GM12878 (cell line): ENCODE results near the gene GNPTG.

Source experiments
- E4F1 ChIP-seq: fragments of 450-650 bp; IDR thresholded peaks from 2 replicates; pipeline ENCODE4 v1.6.1; 2018; ENCODE audit warnings: borderline replicate concordance, mild to moderate bottlenecking; ENCODE audit not compliant: partially characterized antibody
- EZH2 ChIP-seq: IDR thresholded peaks from 2 replicates; pipeline ENCODE4 v1.6.1; 2012; ENCODE audit warnings: low read depth, mild to moderate bottlenecking, control low read depth, inconsistent platforms, low read length, borderline replicate concordance; ENCODE audit not compliant: control insufficient read depth
- FOS ChIP-seq: IDR thresholded peaks from 3 replicates; pipeline ENCODE4 v1.6.1; 2011; ENCODE audit warnings: borderline replicate concordance; ENCODE audit not compliant: insufficient read length; ENCODE audit errors: extremely low read depth
- HDGF ChIP-seq: fragments of 450-650 bp; IDR thresholded peaks from 2 replicates; pipeline ENCODE4 v1.6.1; 2016; ENCODE audit warnings: antibody characterized with exemption
- MEF2A ChIP-seq: IDR thresholded peaks from 2 replicates; pipeline ENCODE4 v1.6.1; 2011; ENCODE audit warnings: low read depth, mild to moderate bottlenecking, low read length, moderate library complexity; ENCODE audit not compliant: insufficient read depth
- MYC ChIP-seq: IDR thresholded peaks from 2 replicates; pipeline ENCODE4 v1.6.1; 2011; ENCODE audit warnings: mild to moderate bottlenecking, low read length, moderate library complexity, inconsistent platforms; ENCODE audit not compliant: insufficient read depth, insufficient replicate concordance, insufficient read length, severe bottlenecking
- NFYB ChIP-seq: IDR thresholded peaks from 2 replicates; pipeline ENCODE4 v1.6.1; 2011; ENCODE audit warnings: low read depth, mild to moderate bottlenecking, low read length, improper control_type of control experiment, moderate library complexity; ENCODE audit not compliant: insufficient read depth
- PAX8 ChIP-seq: fragments of 450-650 bp; IDR thresholded peaks from 2 replicates; pipeline ENCODE4 v1.6.1; 2017; ENCODE audit warnings: mild to moderate bottlenecking, moderate library complexity
- RAD21 ChIP-seq: IDR thresholded peaks from 2 replicates; pipeline ENCODE4 v1.6.1; 2011; ENCODE audit warnings: mild to moderate bottlenecking, low read depth, low read length, moderate library complexity; ENCODE audit not compliant: insufficient read depth
- SIN3A ChIP-seq: IDR thresholded peaks from 2 replicates; pipeline ENCODE4 v1.6.1; 2012; ENCODE audit warnings: low read depth, low read length, improper control_type of control experiment
- ZBED1 ChIP-seq: IDR thresholded peaks from 2 replicates; pipeline ENCODE4 v1.6.1; 2016; ENCODE audit warnings: borderline replicate concordance
- TF ChIP-seq, protein P1 (sequence below): fragments of 450-650 bp; IDR thresholded peaks from 2 replicates; pipeline ENCODE4 v1.6.1; 2017; ENCODE audit warnings: mild to moderate bottlenecking

GRCh38 chr16:1315081-1316032 lies 36.4 kb upstream of the GNPTG start:
- TF ChIP-seq MYC, result no peak
- TF ChIP-seq EZH2, result no peak
- no peak for TF ChIP-seq ZBED1
- no peak for TF ChIP-seq NFYB
- no peak for TF ChIP-seq SIN3A
- TF ChIP-seq FOS, result no peak
- TF ChIP-seq, protein P1, sequence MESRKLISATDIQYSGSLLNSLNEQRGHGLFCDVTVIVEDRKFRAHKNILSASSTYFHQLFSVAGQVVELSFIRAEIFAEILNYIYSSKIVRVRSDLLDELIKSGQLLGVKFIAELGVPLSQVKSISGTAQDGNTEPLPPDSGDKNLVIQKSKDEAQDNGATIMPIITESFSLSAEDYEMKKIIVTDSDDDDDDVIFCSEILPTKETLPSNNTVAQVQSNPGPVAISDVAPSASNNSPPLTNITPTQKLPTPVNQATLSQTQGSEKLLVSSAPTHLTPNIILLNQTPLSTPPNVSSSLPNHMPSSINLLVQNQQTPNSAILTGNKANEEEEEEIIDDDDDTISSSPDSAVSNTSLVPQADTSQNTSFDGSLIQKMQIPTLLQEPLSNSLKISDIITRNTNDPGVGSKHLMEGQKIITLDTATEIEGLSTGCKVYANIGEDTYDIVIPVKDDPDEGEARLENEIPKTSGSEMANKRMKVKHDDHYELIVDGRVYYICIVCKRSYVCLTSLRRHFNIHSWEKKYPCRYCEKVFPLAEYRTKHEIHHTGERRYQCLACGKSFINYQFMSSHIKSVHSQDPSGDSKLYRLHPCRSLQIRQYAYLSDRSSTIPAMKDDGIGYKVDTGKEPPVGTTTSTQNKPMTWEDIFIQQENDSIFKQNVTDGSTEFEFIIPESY, result no peak
- no peak for TF ChIP-seq PAX8
- TF ChIP-seq RAD21, result no peak
- no peak for TF ChIP-seq HDGF
- no peak for TF ChIP-seq MEF2A
- no peak for TF ChIP-seq E4F1
